Germinal center (tissue), 1 donor: ENCODE data around the gene DNAJB12.
"Not testable (repeated sequence)": the region's sequence is repeated elsewhere in the genome, so short reads cannot be mapped to it uniquely, and the experiment has no call there.

Source experiments
- DNase-seq: peaks from one replicate; pipeline ENCODE4 v3.0.0; 2012; ENCODE audit warnings: mixed read lengths, low spot score

The DNAJB12 gene

GRCh38 chr10:72315611-72316385 lies 38.9 kb downstream of the DNAJB12 start:
- no peak for DNase-seq

- no peak for DNase-seq
Observed at GRCh38 chr10:72315054-72315453, 39.7 kb downstream of the DNAJB12 start.

- DNase-seq, result no peak
Observed at GRCh38 chr10:72314263-72314662, 40.5 kb downstream of the DNAJB12 start.

GRCh38 chr10:72312865-72313391 lies 41.8 kb downstream of the DNAJB12 start:
- DNase-seq, result no peak

- DNase-seq, result no peak
Observed at GRCh38 chr10:72311667-72312066, 43.1 kb downstream of the DNAJB12 start.

GRCh38 chr10:72310636-72311035 lies 44.1 kb downstream of the DNAJB12 start:
- no peak for DNase-seq

GRCh38 chr10:72310241-72310633 lies 44.5 kb downstream of the DNAJB12 start:
- no peak for DNase-seq

- DNase-seq, result no peak
Observed at GRCh38 chr10:72309290-72310240, 45.2 kb downstream of the DNAJB12 start.

GRCh38 chr10:72308320-72308987 lies 46.3 kb downstream of the DNAJB12 start:
- no peak for DNase-seq

GRCh38 chr10:72307711-72308110 lies 47.0 kb downstream of the DNAJB12 start:
- DNase-seq, result not testable (repeated sequence)

GRCh38 chr10:72306215-72306760 lies 48.4 kb downstream of the DNAJB12 start:
- DNase-seq, result no peak

GRCh38 chr10:72303424-72304128 lies 51.1 kb downstream of the DNAJB12 start:
- DNase-seq, result no peak

GRCh38 chr10:72298592-72299519 lies 55.9 kb downstream of the DNAJB12 start:
- no peak for DNase-seq

GRCh38 chr10:72297805-72298591 lies 56.7 kb downstream of the DNAJB12 start:
- DNase-seq, result peak; percentile 89

- peak; percentile 81 for DNase-seq
Observed at GRCh38 chr10:72297281-72297804, 57.4 kb downstream of the DNAJB12 start.

- DNase-seq, result not testable (repeated sequence)
Observed at GRCh38 chr10:72296829-72297280, 57.9 kb downstream of the DNAJB12 start.

- no peak for DNase-seq
Observed at GRCh38 chr10:72295330-72295910, 59.3 kb downstream of the DNAJB12 start.

- DNase-seq, result no peak
Observed at GRCh38 chr10:72292223-72292691, 62.5 kb downstream of the DNAJB12 start.
